Naive B cell (primary cell): ENCODE results near the gene NAT10. TPM values are rescaled to one million over a fixed set of nuclear protein-coding genes. Genes with fewer than 3 reads are reported as not detected.
"Not testable (repeated sequence)": the region's sequence is repeated elsewhere in the genome, so short reads cannot be mapped to it uniquely, and the experiment has no call there.

Experiments
- ATAC-seq, 2 donors: fragments of 150-1000 bp; cut with Tn5 transposase; 2 replicates each; pipeline ENCODE4 v1.10.0; 2021; ENCODE audit warnings: low read depth in 2 of 2, mild to moderate bottlenecking in 2 of 2, moderate library complexity in 2 of 2
- DNase-seq: peaks from one replicate; pipeline ENCODE4 v3.0.0; 2022
- H3K27ac Mint-ChIP-seq, 6 donors: one replicate each; pipeline ENCODE4 v1.8.0; 2020 to 2022; ENCODE audit warnings: mild to moderate bottlenecking in 6 of 6, mixed read lengths in 6 of 6, moderate library complexity in 5 of 6, inconsistent platforms in 2 of 6
- H3K27me3 Mint-ChIP-seq, 3 donors: one replicate each; pipeline ENCODE4 v1.8.0; 2021 to 2022; ENCODE audit warnings: mixed read lengths in 3 of 3, mild to moderate bottlenecking in 1 of 3
- H3K36me3 Mint-ChIP-seq, 2 donors: one replicate each; pipeline ENCODE4 v1.8.0; 2020 to 2022; ENCODE audit warnings: mixed read lengths in 2 of 2, inconsistent platforms in 1 of 2, mild to moderate bottlenecking in 1 of 2
- H3K4me1 Mint-ChIP-seq, 3 donors: one replicate each; pipeline ENCODE4 v1.8.0; 2020 to 2022; ENCODE audit warnings: mixed read lengths in 3 of 3, inconsistent platforms in 1 of 3, mild to moderate bottlenecking in 1 of 3, moderate library complexity in 1 of 3
- H3K4me3 Mint-ChIP-seq, 8 donors: one replicate each; pipeline ENCODE4 v1.8.0; 2020 to 2022; ENCODE audit warnings: mild to moderate bottlenecking in 8 of 8, mixed read lengths in 8 of 8, moderate library complexity in 8 of 8, inconsistent platforms in 2 of 8
- H3K9me3 Mint-ChIP-seq, 7 donors: one replicate each; pipeline ENCODE4 v1.8.0; 2020 to 2022; ENCODE audit warnings: mixed read lengths in 7 of 7, mild to moderate bottlenecking in 5 of 7, inconsistent platforms in 2 of 7, moderate library complexity in 1 of 7
- polyA plus RNA-seq, 6 donors: library from polyadenylated mRNA; unstranded; fragments of 300-500 nt; fragmentation: Illumina TruSeq; gene quantifications; one replicate each; pipeline ENCODE4 v1.2.3, GENCODE V29; 2021; ENCODE audit warnings: low read depth in 6 of 6

NAT10 gene
- polyA plus RNA-seq, 6 donors from 2014 or later: 12.1 to 43.8 (median 33.8) TPM

- H3K36me3 Mint-ChIP-seq: peaks cover 3 to 8% of the 10 kb centered on the region in 2 donors
- H3K27ac Mint-ChIP-seq: peak overlapping the region in 2 of 6 donors; percentile 6 to 61
- ATAC-seq (no peak), DNase-seq (no peak)
- peaks cover 9 to 14% (median 9%) of the 10 kb centered on the region in 3 donors for H3K4me1 Mint-ChIP-seq
- no peaks in the 10 kb centered on the region for H3K27me3 Mint-ChIP-seq
- no peaks in the 10 kb centered on the region for H3K9me3 Mint-ChIP-seq
- H3K4me3 Mint-ChIP-seq: no peak overlapping the region
These were observed 30.1 kb upstream of the NAT10 start for GRCh38 chr11:34075178-34075820.

GRCh38 chr11:34080609-34081008 is 24.8 kb upstream of the NAT10 start:
- ATAC-seq (no peak), DNase-seq (no peak)
- Mint-ChIP-seq H3K36me3 (peaks cover 24 to 31% of the 10 kb centered on the region in 2 donors), H3K4me3 (no peak overlapping the region), H3K27ac (no peak overlapping the region), H3K27me3 (no peaks in the 10 kb centered on the region), H3K9me3 (no peaks in the 10 kb centered on the region), H3K4me1 (peaks cover 0 to 4% (median 0%) of the 10 kb centered on the region in 3 donors)

GRCh38 chr11:34084637-34085036 is 20.8 kb upstream of the NAT10 start:
- ATAC-seq: no peak
- Mint-ChIP-seq H3K4me3 (no peak overlapping the region), H3K36me3 (peaks cover 29% of the 10 kb centered on the region in 2 donors), H3K4me1 (peaks cover 0 to 8% (median 0%) of the 10 kb centered on the region in 3 donors), H3K27me3 (no peaks in the 10 kb centered on the region), H3K27ac (peak overlapping the region in 1 of 6 donors; percentile 19), H3K9me3 (no peaks in the 10 kb centered on the region)
- no peak for DNase-seq

- ATAC-seq (no peak), DNase-seq (no peak)
- Mint-ChIP-seq H3K9me3 (no peaks in the 10 kb centered on the region), H3K4me3 (no peak overlapping the region), H3K27me3 (no peaks in the 10 kb centered on the region), H3K4me1 (peaks cover 0 to 8% (median 0%) of the 10 kb centered on the region in 3 donors), H3K36me3 (peaks cover 22 to 29% of the 10 kb centered on the region in 2 donors), H3K27ac (peak overlapping the region in 1 of 6 donors; percentile 32)
These were observed 18.7 kb upstream of the NAT10 start for GRCh38 chr11:34086554-34087283.

- no peak overlapping the region for H3K27ac Mint-ChIP-seq
- no peak overlapping the region for H3K4me3 Mint-ChIP-seq
- H3K9me3 Mint-ChIP-seq: no peaks in the 10 kb centered on the region
- H3K27me3 Mint-ChIP-seq: no peaks in the 10 kb centered on the region
- peaks cover under 1 to 6% of the 10 kb centered on the region in 2 donors for H3K36me3 Mint-ChIP-seq
- DNase-seq (no peak), ATAC-seq (no peak)
- no peaks in the 10 kb centered on the region for H3K4me1 Mint-ChIP-seq
These were observed 13.6 kb upstream of the NAT10 start for GRCh38 chr11:34091825-34092224.

GRCh38 chr11:34094900-34095299 is 10.5 kb upstream of the NAT10 start:
- not testable (repeated sequence) for H3K27ac Mint-ChIP-seq, H3K36me3 Mint-ChIP-seq

GRCh38 chr11:34098813-34099212 is 6.6 kb upstream of the NAT10 start:
- peaks cover 0 to 6% of the 10 kb centered on the region in 2 donors for H3K36me3 Mint-ChIP-seq
- H3K4me3 Mint-ChIP-seq: no peak overlapping the region
- H3K9me3 Mint-ChIP-seq: no peaks in the 10 kb centered on the region
- ATAC-seq (no peak), DNase-seq (no peak)
- no peak overlapping the region for H3K27ac Mint-ChIP-seq
- no peaks in the 10 kb centered on the region for H3K27me3 Mint-ChIP-seq
- H3K4me1 Mint-ChIP-seq: peaks cover 2 to 7% (median 2%) of the 10 kb centered on the region in 3 donors

More at GRCh38 chr11:34094900-34095299, 10.5 kb upstream of the NAT10 start:
- not testable (repeated sequence) for DNase-seq, H3K27me3 Mint-ChIP-seq, H3K9me3 Mint-ChIP-seq, H3K4me3 Mint-ChIP-seq, ATAC-seq, H3K4me1 Mint-ChIP-seq

GRCh38 chr11:34104680-34105078 is 750 bp upstream of the NAT10 start:
- ATAC-seq (no peak), DNase-seq (no peak)
- H3K27me3 Mint-ChIP-seq: no peaks in the 10 kb centered on the region
- no peaks in the 10 kb centered on the region for H3K9me3 Mint-ChIP-seq
- H3K27ac Mint-ChIP-seq: peak overlapping the region; percentile 97 to 99 (median 98)
- peaks cover 31 to 45% (median 40%) of the 10 kb centered on the region in 3 donors for H3K4me1 Mint-ChIP-seq
- peaks cover 0 to 10% of the 10 kb centered on the region in 2 donors for H3K36me3 Mint-ChIP-seq
- H3K4me3 Mint-ChIP-seq: peak overlapping the region; percentile 92 to 99 (median 98)

- peak overlapping the region; percentile 92 to 99 (median 98) for H3K4me3 Mint-ChIP-seq
- H3K27me3 Mint-ChIP-seq: no peaks in the 10 kb centered on the region
- ATAC-seq (no peak), DNase-seq (no peak)
- peaks cover 0 to 18% of the 10 kb centered on the region in 2 donors for H3K36me3 Mint-ChIP-seq
- H3K27ac Mint-ChIP-seq: peak overlapping the region; percentile 97 to 99 (median 98)
- no peaks in the 10 kb centered on the region for H3K9me3 Mint-ChIP-seq
- peaks cover 35 to 50% (median 40%) of the 10 kb centered on the region in 3 donors for H3K4me1 Mint-ChIP-seq
These were observed 602 bp downstream of the NAT10 start for GRCh38 chr11:34105957-34106504.

GRCh38 chr11:34111722-34112270 is 6.4 kb downstream of the NAT10 start:
- Mint-ChIP-seq H3K4me1 (peaks cover 13 to 19% (median 18%) of the 10 kb centered on the region in 3 donors), H3K36me3 (peaks cover 30 to 56% of the 10 kb centered on the region in 2 donors), H3K4me3 (no peak overlapping the region), H3K27ac (peak overlapping the region in 2 of 6 donors; percentile 32 to 67), H3K27me3 (no peaks in the 10 kb centered on the region), H3K9me3 (no peaks in the 10 kb centered on the region)
- ATAC-seq: no peak
- no peak for DNase-seq

GRCh38 chr11:34114014-34114413 is 8.6 kb downstream of the NAT10 start:
- DNase-seq (no peak), ATAC-seq (no peak)
- no peak overlapping the region for H3K4me3 Mint-ChIP-seq
- H3K36me3 Mint-ChIP-seq: peaks cover 35 to 69% of the 10 kb centered on the region in 2 donors
- no peaks in the 10 kb centered on the region for H3K27me3 Mint-ChIP-seq
- H3K9me3 Mint-ChIP-seq: no peaks in the 10 kb centered on the region
- H3K4me1 Mint-ChIP-seq: peaks cover 9 to 17% (median 10%) of the 10 kb centered on the region in 3 donors
- H3K27ac Mint-ChIP-seq: no peak overlapping the region

GRCh38 chr11:34114471-34114870 is 9.0 kb downstream of the NAT10 start:
- peaks cover 35 to 64% of the 10 kb centered on the region in 2 donors for H3K36me3 Mint-ChIP-seq
- H3K27ac Mint-ChIP-seq: peak overlapping the region in 2 of 6 donors; percentile 54 to 82
- H3K4me3 Mint-ChIP-seq: no peak overlapping the region
- ATAC-seq (no peak), DNase-seq (no peak)
- no peaks in the 10 kb centered on the region for H3K9me3 Mint-ChIP-seq
- H3K4me1 Mint-ChIP-seq: peaks cover 5 to 12% (median 7%) of the 10 kb centered on the region in 3 donors
- H3K27me3 Mint-ChIP-seq: no peaks in the 10 kb centered on the region

GRCh38 chr11:34120651-34121050 is 15.2 kb downstream of the NAT10 start:
- DNase-seq (no peak), ATAC-seq (no peak)
- Mint-ChIP-seq H3K4me1 (peaks cover 0 to 3% (median 0%) of the 10 kb centered on the region in 3 donors), H3K4me3 (no peak overlapping the region), H3K27me3 (no peaks in the 10 kb centered on the region), H3K27ac (peak overlapping the region in 4 of 6 donors; percentile 72 to 87 (median 80)), H3K36me3 (peaks cover 26 to 41% of the 10 kb centered on the region in 2 donors), H3K9me3 (no peaks in the 10 kb centered on the region)
